ENCODE data around the gene PRSS22. TPM values are rescaled to one million over a fixed set of nuclear protein-coding genes. Genes with fewer than 3 reads are reported as not detected.

The PRSS22 gene
- total RNA-seq, 3 donors from 2014 or later: 13.6 to 18.7 TPM; not detected in 1

GRCh38 chr16:2879854-2880508 is 22.0 kb upstream of the PRSS22 start:
- no peak for TF ChIP-seq POLR2A (IDR thresholded peaks at IDR 0.05)
- TF ChIP-seq CTCF (IDR thresholded peaks at IDR 0.05): no peak
- no peak for TF ChIP-seq POLR2AphosphoS5 (IDR thresholded peaks at IDR 0.05)
- Histone ChIP-seq H3K9me3 (no peaks in the 10 kb centered on the region), H3K36me3 (no peaks in the 10 kb centered on the region), H3K4me3 (no peak overlapping the region), H3K27me3 (no peaks in the 10 kb centered on the region), H3K27ac (no peak overlapping the region), H3K4me1 (no peaks in the 10 kb centered on the region)
- DNase-seq (ENCODE audit: low spot score in 2 of 2): no peak
- intact Hi-C loops (cut with DNase I; ENCODE audit: low total_unique reads): loop anchor here (10.0 kb wide), 1 partner anchor 45 kb away; no protein-coding TSS in a partner anchor

GRCh38 chr16:2874912-2875362 is 17.0 kb upstream of the PRSS22 start:
- Histone ChIP-seq H3K4me1 (no peaks in the 10 kb centered on the region), H3K27me3 (no peaks in the 10 kb centered on the region), H3K36me3 (no peaks in the 10 kb centered on the region), H3K9me3 (no peaks in the 10 kb centered on the region), H3K27ac (no peak overlapping the region), H3K4me3 (no peak overlapping the region)
- peak; percentile 86 to 98 (median 97) for TF ChIP-seq CTCF (IDR thresholded peaks at IDR 0.05)
- TF ChIP-seq POLR2A (IDR thresholded peaks at IDR 0.05): no peak
- TF ChIP-seq POLR2AphosphoS5 (IDR thresholded peaks at IDR 0.05): peak; percentile 12 to 40 (median 23)
- peak; percentile 75 to 79 for DNase-seq (ENCODE audit: low spot score in 2 of 2)
- intact Hi-C loops (cut with DNase I; ENCODE audit: low total_unique reads): loop anchor here (10.0 kb wide), 1 partner anchor 50 kb away; no protein-coding TSS in a partner anchor

GRCh38 chr16:2874032-2874911 is 16.3 kb upstream of the PRSS22 start:
- Histone ChIP-seq H3K4me3 (no peak overlapping the region), H3K27ac (no peak overlapping the region), H3K9me3 (no peaks in the 10 kb centered on the region), H3K27me3 (no peaks in the 10 kb centered on the region), H3K36me3 (no peaks in the 10 kb centered on the region), H3K4me1 (no peaks in the 10 kb centered on the region)
- TF ChIP-seq POLR2AphosphoS5 (IDR thresholded peaks at IDR 0.05): no peak
- TF ChIP-seq POLR2A (IDR thresholded peaks at IDR 0.05): no peak
- TF ChIP-seq CTCF (IDR thresholded peaks at IDR 0.05): no peak
- DNase-seq (ENCODE audit: low spot score in 2 of 2): no peak
- intact Hi-C loops (cut with DNase I; ENCODE audit: low total_unique reads): loop anchor here (10.0 kb wide), 1 partner anchor 51 kb away; no protein-coding TSS in a partner anchor

GRCh38 chr16:2871926-2872325 is 14.0 kb upstream of the PRSS22 start:
- no peaks in the 10 kb centered on the region for H3K4me1 ChIP-seq
- intact Hi-C loops (cut with DNase I; ENCODE audit: low total_unique reads): loop anchor here (10.0 kb wide), 1 partner anchor 53 kb away; no protein-coding TSS in a partner anchor

More at GRCh38 chr16:2871926-2872325, 14.0 kb upstream of the PRSS22 start:
- Histone ChIP-seq H3K36me3 (no peaks in the 10 kb centered on the region), H3K9me3 (no peaks in the 10 kb centered on the region), H3K27me3 (no peaks in the 10 kb centered on the region), H3K27ac (no peak overlapping the region), H3K4me3 (no peak overlapping the region)
- TF ChIP-seq POLR2A (IDR thresholded peaks at IDR 0.05): no peak
- no peak for TF ChIP-seq CTCF (IDR thresholded peaks at IDR 0.05)
- TF ChIP-seq POLR2AphosphoS5 (IDR thresholded peaks at IDR 0.05): no peak
- DNase-seq (ENCODE audit: low spot score in 2 of 2): no peak

Data from breast epithelium (tissue), 4 donors.